Thoracic aorta (tissue), 2 donors: ENCODE results near the gene PTK7. TPM values are rescaled to one million over a fixed set of nuclear protein-coding genes. Genes with fewer than 3 reads are reported as not detected.

ENCODE experiments used
- ATAC-seq: fragments of 150-250 bp; one replicate; pipeline ENCODE4 v1.8.0; 2017; ENCODE audit warnings: low read depth; ENCODE audit not compliant: insufficient number of reproducible peaks, low FRiP score
- DNase-seq: peaks from one replicate; pipeline ENCODE4 v3.0.0-alpha.2; 2020; ENCODE audit warnings: low spot score
- H3K27ac ChIP-seq, 2 donors: fragments of 200-600 bp; sonication (generic); 1 replicate in 1 of 2; 2 replicates in 1 of 2; pipeline ENCODE4 v1.5.1; 2016; ENCODE audit warnings: mild to moderate bottlenecking in 2 of 2, moderate library complexity in 2 of 2
- H3K27me3 ChIP-seq: fragments of 200-600 bp; sonication (generic); replicated peaks from 2 replicates; pipeline ENCODE4 v1.6.0; 2016; ENCODE audit warnings: mild to moderate bottlenecking; ENCODE audit not compliant: insufficient read depth
- H3K36me3 ChIP-seq: fragments of 200-600 bp; sonication (generic); one replicate; pipeline ENCODE4 v1.5.1; 2016
- H3K4me1 ChIP-seq, 2 donors: fragments of 200-600 bp; sonication (generic); 1 replicate in 1 of 2; 2 replicates in 1 of 2; pipeline versions ENCODE4 v1.5.1 to v1.6.0; 2016; ENCODE audit warnings: low read depth in 2 of 2, mild to moderate bottlenecking in 1 of 2; ENCODE audit not compliant: control insufficient read depth in 1 of 2
- H3K4me3 ChIP-seq: fragments of 200-600 bp; sonication (generic); 2 replicates; pipeline ENCODE4 v1.5.1; 2016; ENCODE audit warnings: mild to moderate bottlenecking
- H3K9me3 ChIP-seq: fragments of 200-600 bp; sonication (generic); 2 replicates; pipeline ENCODE4 v1.5.1; 2016
- CTCF ChIP-seq: fragments of 200-600 bp; sonication (generic); IDR thresholded peaks from one replicate; pipeline ENCODE4 v1.5.1; 2019; ENCODE audit warnings: antibody characterized with exemption
- total RNA-seq, 2 donors: library from RNA; depleted of rRNA; stranded (reverse); fragments of >200 nt; gene quantifications; one replicate each; pipeline versions ENCODE4 v1.1.0 to v1.2.3, GENCODE V29; 2016

PTK7 gene
- total RNA-seq, 2 donors from 2014 or later: 4.5 to 6.8 TPM

GRCh38 chr6:43203029-43203717 is 127.1 kb downstream of the PTK7 start:
- no peak for ATAC-seq
- no peak for TF ChIP-seq CTCF
- Histone ChIP-seq H3K27ac (no peak overlapping the region), H3K27me3 (no peaks in the 10 kb centered on the region), H3K9me3 (no peaks in the 10 kb centered on the region), H3K4me3 (no peak overlapping the region), H3K36me3 (peaks cover 14% of the 10 kb centered on the region), H3K4me1 (no peaks in the 10 kb centered on the region)
- DNase-seq: no peak

GRCh38 chr6:43203718-43204095 is 127.6 kb downstream of the PTK7 start:
- no peak for ATAC-seq
- peaks cover 14% of the 10 kb centered on the region for H3K36me3 ChIP-seq

GRCh38 chr6:43204271-43205105 is 128.4 kb downstream of the PTK7 start:
- no peak for ATAC-seq
- Histone ChIP-seq H3K9me3 (no peaks in the 10 kb centered on the region), H3K4me1 (no peaks in the 10 kb centered on the region), H3K27ac (no peak overlapping the region), H3K36me3 (peaks cover 14% of the 10 kb centered on the region), H3K4me3 (no peak overlapping the region), H3K27me3 (no peaks in the 10 kb centered on the region)
- TF ChIP-seq CTCF: no peak
- DNase-seq: no peak

More at GRCh38 chr6:43203718-43204095, 127.6 kb downstream of the PTK7 start:
- Histone ChIP-seq H3K27ac (no peak overlapping the region), H3K9me3 (no peaks in the 10 kb centered on the region), H3K27me3 (no peaks in the 10 kb centered on the region), H3K4me3 (no peak overlapping the region), H3K4me1 (no peaks in the 10 kb centered on the region)
- TF ChIP-seq CTCF: no peak
- DNase-seq: no peak

GRCh38 chr6:43205849-43206248 is 129.7 kb downstream of the PTK7 start:
- ATAC-seq (no peak), DNase-seq (no peak)
- Histone ChIP-seq H3K4me1 (no peaks in the 10 kb centered on the region), H3K4me3 (no peak overlapping the region), H3K9me3 (no peaks in the 10 kb centered on the region), H3K36me3 (peaks cover 10% of the 10 kb centered on the region), H3K27me3 (no peaks in the 10 kb centered on the region), H3K27ac (no peak overlapping the region)
- no peak for TF ChIP-seq CTCF

- H3K36me3 ChIP-seq: peaks cover 10% of the 10 kb centered on the region
- ATAC-seq: no peak
Observed at GRCh38 chr6:43207286-43207685, 131.2 kb downstream of the PTK7 start.

More at GRCh38 chr6:43207286-43207685, 131.2 kb downstream of the PTK7 start:
- H3K27ac ChIP-seq: no peak overlapping the region
- H3K27me3 ChIP-seq: no peaks in the 10 kb centered on the region
- H3K9me3 ChIP-seq: no peaks in the 10 kb centered on the region
- TF ChIP-seq CTCF: no peak
- no peak for DNase-seq
- H3K4me1 ChIP-seq: no peaks in the 10 kb centered on the region
- H3K4me3 ChIP-seq: no peak overlapping the region
